Endothelial cell of umbilical vein (primary cell): ENCODE data around the gene PLEKHB1.

Source experiments
- EZH2 ChIP-seq: IDR thresholded peaks from 2 replicates; pipeline ENCODE4 v1.6.1; 2012; ENCODE audit warnings: borderline replicate concordance, low read depth, mild to moderate bottlenecking, moderate library complexity, low read length, inconsistent platforms; ENCODE audit not compliant: severe bottlenecking
- GATA2 ChIP-seq: IDR thresholded peaks from 2 replicates; pipeline ENCODE4 v1.7.0; 2011; ENCODE audit warnings: low read depth, mild to moderate bottlenecking, moderate library complexity, mixed read lengths, low read length; ENCODE audit not compliant: insufficient read length, insufficient read depth
- JUN ChIP-seq: IDR thresholded peaks from 2 replicates; pipeline ENCODE4 v1.6.1; 2011; ENCODE audit warnings: borderline replicate concordance, low read depth; ENCODE audit not compliant: insufficient read length, insufficient read depth
- MYC ChIP-seq: IDR thresholded peaks from one replicate; pipeline ENCODE4 v1.6.1; 2011; ENCODE audit warnings: mild to moderate bottlenecking, low read depth, low read length
- POLR2A ChIP-seq: IDR thresholded peaks from 2 replicates; pipeline ENCODE4 v1.6.1; 2012; ENCODE audit warnings: low read depth, mild to moderate bottlenecking, control low read depth, low read length
- POLR2AphosphoS5 ChIP-seq: IDR thresholded peaks from 2 replicates; pipeline ENCODE4 v1.6.1; 2012; ENCODE audit warnings: low read depth, mild to moderate bottlenecking, control low read depth, low read length, moderate library complexity; ENCODE audit not compliant: insufficient read depth
- TF ChIP-seq, protein P1 (sequence below), 2 donors: IDR thresholded peaks; 1 replicate in 1 of 2; 2 replicates in 1 of 2; pipeline ENCODE4 v1.5.1; 2011; ENCODE audit warnings: low read length in 2 of 2, mild to moderate bottlenecking in 2 of 2, moderate library complexity in 2 of 2, control low read depth in 1 of 2, inconsistent platforms in 1 of 2, low read depth in 1 of 2; ENCODE audit not compliant: insufficient read depth in 1 of 2; ENCODE audit errors: extremely low read depth in 1 of 2
- TF ChIP-seq, protein P2 (sequence below): IDR thresholded peaks from 2 replicates; pipeline ENCODE4 v1.6.1; 2011; ENCODE audit not compliant: insufficient read depth, insufficient read length

DNA sequence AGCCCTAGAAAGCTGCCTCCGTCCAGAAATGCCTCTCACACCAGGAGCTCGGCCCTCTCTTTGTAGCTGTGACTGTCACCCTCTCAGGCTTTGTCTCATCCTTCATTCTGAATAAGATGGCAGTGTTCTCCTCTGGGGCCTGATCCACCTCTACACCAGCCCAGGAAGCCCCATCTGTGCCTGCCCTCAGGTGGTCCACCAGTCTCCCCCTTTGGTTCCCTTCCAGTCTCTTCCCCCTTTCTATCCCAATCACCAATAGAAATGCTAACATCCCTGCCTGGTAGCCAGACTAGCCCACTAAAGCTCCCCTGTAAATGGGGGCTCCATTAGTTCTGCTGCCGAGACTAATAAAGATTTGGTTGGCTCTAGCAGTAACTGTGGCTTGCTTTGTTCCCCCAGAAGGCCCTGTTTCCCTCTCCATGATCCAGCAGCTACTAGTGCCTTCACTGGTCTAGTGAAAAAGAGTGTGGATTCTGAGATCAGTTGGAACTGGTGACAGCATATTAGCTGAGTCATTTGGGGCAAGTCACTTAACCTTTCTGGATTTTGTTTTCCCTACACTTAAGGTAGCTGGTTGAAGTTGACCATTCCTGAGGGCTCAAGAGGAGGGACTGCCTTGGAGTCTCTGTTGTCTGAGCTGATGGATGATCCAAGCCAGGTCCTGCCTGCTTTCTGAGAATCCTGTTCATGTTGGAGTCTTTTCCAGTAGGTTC is 16.2 kb downstream of the PLEKHB1 start:
- TF ChIP-seq EZH2 (no peak), POLR2AphosphoS5 (no peak), POLR2A (no peak), MYC (no peak), GATA2 (no peak), JUN (no peak)
- TF ChIP-seq, protein P1, sequence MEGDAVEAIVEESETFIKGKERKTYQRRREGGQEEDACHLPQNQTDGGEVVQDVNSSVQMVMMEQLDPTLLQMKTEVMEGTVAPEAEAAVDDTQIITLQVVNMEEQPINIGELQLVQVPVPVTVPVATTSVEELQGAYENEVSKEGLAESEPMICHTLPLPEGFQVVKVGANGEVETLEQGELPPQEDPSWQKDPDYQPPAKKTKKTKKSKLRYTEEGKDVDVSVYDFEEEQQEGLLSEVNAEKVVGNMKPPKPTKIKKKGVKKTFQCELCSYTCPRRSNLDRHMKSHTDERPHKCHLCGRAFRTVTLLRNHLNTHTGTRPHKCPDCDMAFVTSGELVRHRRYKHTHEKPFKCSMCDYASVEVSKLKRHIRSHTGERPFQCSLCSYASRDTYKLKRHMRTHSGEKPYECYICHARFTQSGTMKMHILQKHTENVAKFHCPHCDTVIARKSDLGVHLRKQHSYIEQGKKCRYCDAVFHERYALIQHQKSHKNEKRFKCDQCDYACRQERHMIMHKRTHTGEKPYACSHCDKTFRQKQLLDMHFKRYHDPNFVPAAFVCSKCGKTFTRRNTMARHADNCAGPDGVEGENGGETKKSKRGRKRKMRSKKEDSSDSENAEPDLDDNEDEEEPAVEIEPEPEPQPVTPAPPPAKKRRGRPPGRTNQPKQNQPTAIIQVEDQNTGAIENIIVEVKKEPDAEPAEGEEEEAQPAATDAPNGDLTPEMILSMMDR (IDR thresholded peaks at IDR 0.05; ENCODE audit: extremely low read depth in 1 of 2, insufficient read depth in 1 of 2, low read depth in 1 of 2, low read length in 2 of 2), result no peak
- TF ChIP-seq, protein P2, sequence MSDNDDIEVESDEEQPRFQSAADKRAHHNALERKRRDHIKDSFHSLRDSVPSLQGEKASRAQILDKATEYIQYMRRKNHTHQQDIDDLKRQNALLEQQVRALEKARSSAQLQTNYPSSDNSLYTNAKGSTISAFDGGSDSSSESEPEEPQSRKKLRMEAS, result no peak
